Keratinocyte (primary cell): ENCODE data around the gene MAP3K5. TPM values are rescaled to one million over a fixed set of nuclear protein-coding genes. Genes with fewer than 3 reads are reported as not detected.

ENCODE experiments used
- DNase-seq: peaks from one replicate; pipeline ENCODE4 v3.0.0-alpha.2; 2011; ENCODE audit warnings: low read depth, missing footprints, low spot score
- FAIRE-seq: peaks from 2 replicates; lab custom pipeline; 2011; peaks lifted over from hg19 to GRCh38; lab: Jason Lieb, UNC
- H2AFZ ChIP-seq: 2 replicates; pipeline ENCODE4 v1.6.0; 2012; ENCODE audit warnings: low read length, control low read depth, inconsistent platforms; ENCODE audit not compliant: control insufficient read depth
- H3K27ac ChIP-seq: 2 replicates; pipeline ENCODE4 v1.5.1; 2011; ENCODE audit warnings: low read length; ENCODE audit not compliant: control insufficient read depth, insufficient read depth
- H3K27me3 ChIP-seq: 3 replicates; pipeline ENCODE4 v1.6.0; 2011; ENCODE audit warnings: low read length; ENCODE audit not compliant: control insufficient read depth, insufficient read depth; ENCODE audit errors: extremely low read depth
- H3K36me3 ChIP-seq, 2 experiments: 2 replicates in 1 of 2; 3 replicates in 1 of 2; pipeline ENCODE4 v1.5.1; 2011; ENCODE audit warnings: low read length in 2 of 2, mild to moderate bottlenecking in 1 of 2; ENCODE audit not compliant: control insufficient read depth in 2 of 2, insufficient read depth in 2 of 2; ENCODE audit errors: extremely low read depth in 1 of 2
- H3K4me1 ChIP-seq: 3 replicates; pipeline ENCODE4 v1.5.1; 2011; ENCODE audit warnings: low read length; ENCODE audit not compliant: control insufficient read depth, insufficient read depth; ENCODE audit errors: extremely low read depth
- H3K4me2 ChIP-seq: 3 replicates; pipeline ENCODE4 v1.6.0; 2011; ENCODE audit warnings: low read depth, low read length; ENCODE audit not compliant: control insufficient read depth, insufficient read depth; ENCODE audit errors: extremely low read depth
- H3K4me3 ChIP-seq, 3 experiments: fragments of 200-600 bp in 1 of 3; sonication (generic) in 1 of 3; 2 replicates in 2 of 3; 3 replicates in 1 of 3; pipeline ENCODE4 v1.5.1; 2011 to 2016; ENCODE audit warnings: low read length in 3 of 3, mild to moderate bottlenecking in 3 of 3, control low read depth in 2 of 3, inconsistent platforms in 1 of 3, low read depth in 1 of 3, mixed read lengths in 1 of 3, mixed run types in 1 of 3, moderate library complexity in 1 of 3; ENCODE audit not compliant: control insufficient read depth in 2 of 3, insufficient read depth in 2 of 3; ENCODE audit errors: extremely low read depth in 1 of 3
- H3K79me2 ChIP-seq: 2 replicates; pipeline ENCODE4 v1.6.0; 2012; ENCODE audit warnings: low read length; ENCODE audit not compliant: control insufficient read depth, insufficient read depth
- H3K9ac ChIP-seq: 3 replicates; pipeline ENCODE4 v1.6.0; 2011; ENCODE audit warnings: low read length; ENCODE audit not compliant: control insufficient read depth, insufficient read depth; ENCODE audit errors: extremely low read depth
- H3K9me1 ChIP-seq: 3 replicates; pipeline ENCODE4 v1.6.0; 2011; ENCODE audit warnings: low read length; ENCODE audit not compliant: control insufficient read depth, insufficient read depth; ENCODE audit errors: extremely low read depth
- H3K9me3 ChIP-seq: 2 replicates; pipeline ENCODE4 v1.5.1; 2012; ENCODE audit warnings: low read depth, low read length; ENCODE audit not compliant: control insufficient read depth
- H4K20me1 ChIP-seq: 3 replicates; pipeline ENCODE4 v1.6.0; 2011; ENCODE audit warnings: low read length; ENCODE audit not compliant: control insufficient read depth, insufficient read depth; ENCODE audit errors: extremely low read depth
- CTCF ChIP-seq, 3 experiments: IDR thresholded peaks in 1 of 3; conservative IDR thresholded peaks in 1 of 3; optimal IDR thresholded peaks in 1 of 3; 2 replicates in 2 of 3; 3 replicates in 1 of 3; pipeline versions ENCODE3 to v1.5.1; 2011; ENCODE audit warnings: low read length in 3 of 3, mild to moderate bottlenecking in 3 of 3, moderate library complexity in 2 of 3, control low read depth in 1 of 3, inconsistent platforms in 1 of 3; ENCODE audit not compliant: insufficient read depth in 2 of 3; ENCODE audit errors: extremely low read depth in 1 of 3
- EZH2 ChIP-seq: IDR thresholded peaks from one replicate; pipeline ENCODE4 v1.6.1; 2012; ENCODE audit warnings: inconsistent platforms, mild to moderate bottlenecking, low read length, moderate library complexity
- dilution Hi-C: fragments of 300-500 bp; cut with MboI; formaldehyde crosslinking; loops from one replicate; pipeline ENCODE4 v1.7.0; 2020; ENCODE audit warnings: low sequenced_read_pairs; ENCODE audit not compliant: extremely low pct_ligation_motif_present
- polyA plus RNA-seq, 5 experiments: library from polyadenylated mRNA; depleted of rRNA in 3 of 5; stranded (reverse) in 3 of 5; stranded (forward) in 1 of 5; unstranded in 1 of 5; fragments of >200 nt; gene quantifications; 1 replicate in 1 of 5; 2 replicates in 3 of 5; 3 replicates in 1 of 5; pipeline versions ENCODE4 v1.2.1 to v1.2.3, GENCODE V29; 2011 to 2012; ENCODE audit warnings: missing spikeins in 2 of 5, low read depth in 1 of 5, low replicate concordance in 1 of 5

The MAP3K5 gene
- polyA plus RNA-seq, 1 donor (not counting 4 experiments of a cell fraction or from before 2014, with no cell fraction given): 3.4 TPM

DNA sequence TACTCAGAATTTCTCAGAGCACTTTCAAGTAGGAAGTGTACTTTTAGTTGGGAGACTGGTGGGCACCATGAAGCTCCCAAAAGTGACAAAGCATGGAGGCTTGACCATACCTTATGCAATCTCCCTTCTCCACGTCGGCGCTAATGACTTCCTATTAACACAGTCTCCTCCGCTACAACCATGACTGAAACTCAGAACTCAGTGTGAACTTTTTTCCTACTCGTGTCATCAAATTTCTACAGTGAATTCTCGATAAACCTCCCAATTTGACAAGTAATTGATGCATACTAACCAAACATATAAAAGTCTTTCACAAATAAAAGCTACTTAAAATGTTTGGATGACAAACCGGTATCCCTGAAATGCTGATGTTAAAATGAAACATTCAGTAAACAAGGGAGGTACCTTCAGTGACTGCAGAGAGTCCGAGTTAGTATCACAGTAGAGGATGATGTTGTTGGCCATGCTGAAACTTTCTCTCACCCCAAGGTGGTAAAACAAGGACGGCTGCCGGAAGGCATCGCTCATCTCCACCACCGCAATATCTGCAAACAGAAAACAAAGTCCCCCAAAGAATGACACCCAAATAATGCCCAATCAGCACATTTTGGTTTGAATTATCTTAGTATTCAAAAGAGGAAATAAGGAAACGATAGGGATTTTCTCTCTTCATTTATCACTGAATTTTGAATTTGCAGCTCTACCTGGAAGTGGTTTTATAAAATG lies 72.1 kb downstream of the MAP3K5 start:
- Histone ChIP-seq H3K9me3 (no peaks in the 10 kb centered on the region), H2AFZ (no peak overlapping the region), H3K9me1 (no peaks in the 10 kb centered on the region), H3K9ac (no peak overlapping the region), H3K4me3 (no peak overlapping the region), H3K36me3 (no peaks in the 10 kb centered on the region), H3K4me2 (no peak overlapping the region), H4K20me1 (no peaks in the 10 kb centered on the region), H3K27me3 (no peaks in the 10 kb centered on the region), H3K4me1 (peaks cover 17% of the 10 kb centered on the region), H3K79me2 (no peaks in the 10 kb centered on the region), H3K27ac (no peak overlapping the region)
- DNase-seq: no peak
- FAIRE-seq: no peak
- TF ChIP-seq EZH2 (no peak), CTCF (optimal IDR thresholded peaks at IDR 0.05 in 1 of 3, IDR thresholded peaks at IDR 0.05 in 1 of 3, conservative IDR thresholded peaks at IDR 0.05 in 1 of 3; ENCODE audit: extremely low read depth in 1 of 3, insufficient read depth in 2 of 3, low read length in 3 of 3) (no peak)
- dilution Hi-C loops: no loop called here

- Histone ChIP-seq H4K20me1 (no peaks in the 10 kb centered on the region), H3K9me3 (no peaks in the 10 kb centered on the region), H2AFZ (no peak overlapping the region), H3K4me2 (no peak overlapping the region), H3K9ac (no peak overlapping the region), H3K4me1 (peaks cover 17% of the 10 kb centered on the region), H3K79me2 (no peaks in the 10 kb centered on the region), H3K27ac (no peak overlapping the region), H3K27me3 (no peaks in the 10 kb centered on the region), H3K36me3 (no peaks in the 10 kb centered on the region), H3K9me1 (no peaks in the 10 kb centered on the region), H3K4me3 (no peak overlapping the region)
- TF ChIP-seq CTCF (optimal IDR thresholded peaks at IDR 0.05 in 1 of 3, IDR thresholded peaks at IDR 0.05 in 1 of 3, conservative IDR thresholded peaks at IDR 0.05 in 1 of 3; ENCODE audit: extremely low read depth in 1 of 3, insufficient read depth in 2 of 3, low read length in 3 of 3) (no peak), EZH2 (no peak)
- FAIRE-seq (no peak), DNase-seq (no peak)
- dilution Hi-C loops: no loop called here
Observed at GRCh38 chr6:136719280-136720044, 72.8 kb downstream of the MAP3K5 start.
